OCI-LY7 (cell line): ENCODE data around the gene SLC16A10.

Experiments used
- CTCF ChIP-seq: fragments of 200-600 bp; sonication (generic); conservative IDR thresholded peaks from 2 replicates; pipeline ENCODE4 v1.5.1; 2014; ENCODE audit warnings: mild to moderate bottlenecking, antibody characterized with exemption, low read length, moderate library complexity, mixed read lengths
- EZH2phosphoT487 ChIP-seq: fragments of 200-600 bp; sonication (generic); IDR thresholded peaks from 2 replicates; pipeline ENCODE4 v1.6.1; 2018; ENCODE audit warnings: low read depth, borderline replicate concordance, mild to moderate bottlenecking, mixed run types, antibody characterized with exemption, low read length, moderate library complexity, mixed read lengths

- TF ChIP-seq EZH2phosphoT487 = no peak
- no peak for TF ChIP-seq CTCF
Measured at GRCh38 chr6:111173946-111174345, 86.6 kb downstream of the SLC16A10 start.
